NB4 (cell line): ENCODE data around the gene SHANK1.

Source experiments
- CTCF ChIP-seq: IDR thresholded peaks from one replicate; pipeline ENCODE4 v1.5.1; 2012; ENCODE audit warnings: low read depth, low read length
- MAX ChIP-seq: IDR thresholded peaks from 2 replicates; pipeline ENCODE4 v1.6.1; 2011; ENCODE audit warnings: low read depth, low read length
- MYC ChIP-seq: IDR thresholded peaks from 2 replicates; pipeline ENCODE4 v1.6.1; 2011; ENCODE audit warnings: low read depth, low read length
- POLR2A ChIP-seq: IDR thresholded peaks from 2 replicates; pipeline ENCODE4 v1.6.1; 2011; ENCODE audit warnings: mild to moderate bottlenecking; ENCODE audit not compliant: insufficient read length; ENCODE audit errors: extremely low read depth

GRCh38 chr19:50708179-50708879 is 11.3 kb downstream of the SHANK1 start:
- TF ChIP-seq CTCF (no peak), POLR2A (no peak), MAX (no peak), MYC (no peak)
